DND-41 (cell line): ENCODE measurements around the gene AKAP17A.

Experiments
- ATAC-seq: fragments of 200-7000 bp; cut with Tn5 transposase; 3 replicates; pipeline ENCODE4 v1.9.1; 2021; ENCODE audit warnings: low read depth; ENCODE audit not compliant: insufficient read depth
- DNase-seq: peaks from one replicate; pipeline ENCODE4 v3.0.0-alpha.2; 2020
- H2AFZ ChIP-seq: 2 replicates; pipeline ENCODE4 v1.6.0; 2012; ENCODE audit warnings: low read depth, low read length
- H3K27ac ChIP-seq: 2 replicates; pipeline ENCODE4 v1.5.1; 2012; ENCODE audit warnings: low read length, inconsistent platforms
- H3K27me3 ChIP-seq: fragments of 200-600 bp; sonication (generic); 2 replicates; pipeline ENCODE4 v1.6.0; 2012; ENCODE audit warnings: low read length, mild to moderate bottlenecking, inconsistent platforms; ENCODE audit not compliant: insufficient read depth, poor library complexity
- H3K36me3 ChIP-seq: 2 replicates; pipeline ENCODE4 v1.5.1; 2012; ENCODE audit warnings: low read length, inconsistent platforms; ENCODE audit not compliant: insufficient read depth
- H3K4me1 ChIP-seq: 2 replicates; pipeline ENCODE4 v1.5.1; 2012; ENCODE audit warnings: mild to moderate bottlenecking, low read length; ENCODE audit not compliant: insufficient read depth
- H3K4me2 ChIP-seq: 2 replicates; pipeline ENCODE4 v1.6.0; 2012; ENCODE audit warnings: mild to moderate bottlenecking, moderate library complexity, low read length, inconsistent platforms; ENCODE audit not compliant: insufficient read depth
- H3K4me3 ChIP-seq, 2 experiments: fragments of 200-600 bp in 1 of 2; shearing (Covaris generic) in 1 of 2; 2 replicates each; pipeline ENCODE4 v1.5.1; 2012 to 2016; ENCODE audit warnings: inconsistent platforms in 2 of 2, low read length in 2 of 2, mild to moderate bottlenecking in 2 of 2, low read depth in 1 of 2, moderate library complexity in 1 of 2
- H3K79me2 ChIP-seq: 2 replicates; pipeline ENCODE4 v1.6.0; 2012; ENCODE audit warnings: low read length, inconsistent platforms; ENCODE audit not compliant: insufficient read depth
- H3K9ac ChIP-seq: 2 replicates; pipeline ENCODE4 v1.6.0; 2012; ENCODE audit warnings: low read depth, mild to moderate bottlenecking, inconsistent platforms, low read length, moderate library complexity
- H3K9me3 ChIP-seq: 2 replicates; pipeline ENCODE4 v1.5.1; 2012; ENCODE audit warnings: low read length, moderate library complexity, mild to moderate bottlenecking, inconsistent platforms; ENCODE audit not compliant: insufficient read depth, severe bottlenecking
- H4K20me1 ChIP-seq: 2 replicates; pipeline ENCODE4 v1.6.0; 2012; ENCODE audit warnings: low read length; ENCODE audit not compliant: insufficient read depth
- CTCF ChIP-seq: IDR thresholded peaks from 2 replicates; pipeline ENCODE4 v1.5.1; 2012; ENCODE audit warnings: borderline replicate concordance, low read length, moderate library complexity, mild to moderate bottlenecking; ENCODE audit not compliant: poor library complexity, severe bottlenecking; ENCODE audit errors: extremely low read depth
- EZH2 ChIP-seq: IDR thresholded peaks from 3 replicates; pipeline ENCODE4 v1.6.1; 2012; ENCODE audit warnings: borderline replicate concordance, low read depth, mild to moderate bottlenecking, moderate library complexity, low read length, inconsistent platforms; ENCODE audit not compliant: severe bottlenecking

AKAP17A gene

GRCh38 chrX:1584237-1585011, 7.0 kb upstream of the AKAP17A start:
- no peak for TF ChIP-seq EZH2
- TF ChIP-seq CTCF: no peak
- Histone ChIP-seq H3K4me2 (no peak overlapping the region), H3K27ac (0 out of 2 replicates have a peak overlapping the region, but pooled peaks have one; percentile 14), H3K9me3 (peaks cover 4% of the 10 kb centered on the region), H3K79me2 (no peaks in the 10 kb centered on the region), H4K20me1 (no peaks in the 10 kb centered on the region), H3K4me1 (no peaks in the 10 kb centered on the region), H3K4me3 (no peak overlapping the region), H3K9ac (no peak overlapping the region), H3K36me3 (no peaks in the 10 kb centered on the region), H2AFZ (no peak overlapping the region), H3K27me3 (no peaks in the 10 kb centered on the region)
- ATAC-seq (no peak), DNase-seq (no peak)

DNA sequence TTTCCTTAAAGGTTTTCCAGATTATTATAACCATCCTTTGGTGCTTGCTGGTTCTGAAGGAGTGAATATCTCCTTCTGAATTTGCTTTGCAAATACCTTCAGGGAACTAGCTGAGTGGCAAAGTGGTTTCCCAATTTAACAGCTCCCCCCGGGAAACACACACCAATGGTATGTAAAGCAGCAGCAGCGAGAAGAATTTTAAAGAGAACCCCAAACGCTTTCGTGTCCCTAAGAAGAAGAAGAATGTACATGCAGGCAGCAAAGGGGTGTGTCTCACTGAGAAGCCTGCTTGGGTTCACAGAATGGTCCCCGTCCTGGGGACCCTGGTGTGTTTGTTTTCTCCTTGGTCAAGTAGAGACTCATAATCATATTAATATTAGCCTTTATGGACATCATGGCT, 4.2 kb upstream of the AKAP17A start:
- no peaks in the 10 kb centered on the region for H3K27me3 ChIP-seq
- TF ChIP-seq EZH2: no peak
- TF ChIP-seq CTCF: no peak
- H3K4me1 ChIP-seq: peaks cover 3% of the 10 kb centered on the region; the same call in 1 of the 2 replicates
- H3K79me2 ChIP-seq: peaks cover 8% of the 10 kb centered on the region
- peaks cover 4% of the 10 kb centered on the region for H4K20me1 ChIP-seq
- H3K36me3 ChIP-seq: no peaks in the 10 kb centered on the region; the same call in 1 of the 2 replicates
- no peak for ATAC-seq
- no peaks in the 10 kb centered on the region for H3K9me3 ChIP-seq
- no peak overlapping the region for H3K27ac ChIP-seq
- DNase-seq: peak; percentile 3
- no peak overlapping the region for H3K4me2 ChIP-seq
- H2AFZ ChIP-seq: no peak overlapping the region
- H3K4me3 ChIP-seq: no peak overlapping the region
- no peak overlapping the region for H3K9ac ChIP-seq

DNA sequence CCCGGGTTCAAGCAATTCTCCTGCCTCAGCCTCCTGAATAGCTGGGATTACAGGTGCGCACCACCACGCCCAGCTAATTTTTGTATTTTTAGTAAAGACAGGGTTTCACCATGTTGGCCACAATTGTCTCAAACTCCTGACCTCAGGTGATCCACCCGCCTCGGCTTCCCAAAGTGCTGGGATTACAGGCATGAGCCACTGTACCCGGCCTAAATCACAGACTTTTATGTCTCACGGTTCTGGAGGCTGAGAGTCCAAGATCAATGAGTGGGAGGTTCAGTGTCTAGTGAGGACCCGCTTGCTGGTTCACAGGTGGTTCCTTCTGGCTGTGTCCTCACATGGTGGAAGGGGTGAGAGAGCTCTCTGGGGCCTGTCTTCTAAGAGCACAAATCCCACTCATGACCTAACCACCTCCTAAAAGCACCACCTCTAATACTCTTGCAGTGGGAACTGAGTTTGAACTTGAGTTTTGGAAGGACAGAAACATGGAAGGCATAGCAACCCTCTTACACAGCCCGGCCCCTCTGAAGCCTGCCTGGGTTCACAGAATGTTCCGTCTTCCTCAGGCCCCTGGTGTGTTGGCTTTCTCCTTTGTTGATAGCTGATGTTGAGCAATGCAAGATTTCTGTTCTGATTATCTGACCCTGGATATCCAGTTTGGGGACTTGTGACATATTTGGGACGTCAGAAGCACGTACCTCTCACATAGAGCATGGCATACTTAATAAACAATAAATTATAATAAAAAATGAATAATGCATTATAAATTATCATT, 1.9 kb upstream of the AKAP17A start:
- Histone ChIP-seq H4K20me1 (peaks cover 28% of the 10 kb centered on the region), H3K27ac (0 out of 2 replicates have a peak overlapping the region, but pooled peaks have one; percentile 32)

More for the DNA sequence above, 1.9 kb upstream of the AKAP17A start:
- peaks cover 31% of the 10 kb centered on the region for H3K79me2 ChIP-seq
- H3K36me3 ChIP-seq: peaks cover 18% of the 10 kb centered on the region
- no peak overlapping the region for H3K4me3 ChIP-seq
- peaks cover 23% of the 10 kb centered on the region for H3K4me1 ChIP-seq
- ATAC-seq (no peak), DNase-seq (no peak)
- TF ChIP-seq CTCF (no peak), EZH2 (no peak)
- no peaks in the 10 kb centered on the region for H3K9me3 ChIP-seq
- no peak overlapping the region for H2AFZ ChIP-seq
- no peaks in the 10 kb centered on the region for H3K27me3 ChIP-seq
- no peak overlapping the region for H3K9ac ChIP-seq
- H3K4me2 ChIP-seq: no peak overlapping the region
